Upper lobe of right lung (tissue), 1 donor: Measurements from ENCODE around the gene PRR33. TPM values are rescaled to one million over a fixed set of nuclear protein-coding genes. Genes with fewer than 3 reads are reported as not detected.

ENCODE experiments used
- ATAC-seq: fragments of 200-7000 bp; cut with Tn5 transposase; one replicate; pipeline ENCODE4 v1.9.1; 2020; ENCODE audit warnings: mild to moderate bottlenecking, moderate library complexity
- DNase-seq: peaks from one replicate; pipeline ENCODE4 v3.0.0-alpha.2; 2020
- H3K27ac ChIP-seq: fragments of 200-600 bp; one replicate; pipeline ENCODE4 v1.8.0; 2022
- H3K27me3 ChIP-seq: fragments of 200-600 bp; one replicate; pipeline ENCODE4 v1.8.0; 2022; ENCODE audit warnings: mild to moderate bottlenecking
- H3K36me3 ChIP-seq: fragments of 200-600 bp; one replicate; pipeline ENCODE4 v1.8.0; 2022
- H3K4me1 ChIP-seq: fragments of 200-600 bp; one replicate; pipeline ENCODE4 v1.8.0; 2022
- H3K4me3 ChIP-seq: fragments of 200-600 bp; one replicate; pipeline ENCODE4 v1.8.0; 2022; ENCODE audit warnings: mild to moderate bottlenecking
- H3K9me3 ChIP-seq: fragments of 200-600 bp; one replicate; pipeline ENCODE4 v1.8.0; 2022
- CTCF ChIP-seq: fragments of 200-600 bp; IDR thresholded peaks from one replicate; pipeline ENCODE4 v1.8.0; 2022; ENCODE audit warnings: antibody characterized with exemption
- intact Hi-C: fragments of 100-400 bp; cut with DNase I; formaldehyde crosslinking; loops from one replicate; pipeline ENCODE4 v1.11.0; 2022
- total RNA-seq: library from RNA; stranded (reverse); fragmentation: NEBNext Ultra II Directional; extraction: Animal tissue kit (Norgen Biotek cat#: 25700); gene quantifications from one replicate; pipeline ENCODE4 v1.2.1, GENCODE V29; 2021
- donor health status: DM: no; HTN: yes; CAD: no; lungs with severe emphysema.

PRR33 gene
- total RNA-seq, 1 donor from 2014 or later, result not detected

- Histone ChIP-seq H3K4me3 (no peak overlapping the region), H3K36me3 (no peaks in the 10 kb centered on the region), H3K27me3 (no peaks in the 10 kb centered on the region), H3K4me1 (no peaks in the 10 kb centered on the region), H3K9me3 (no peaks in the 10 kb centered on the region), H3K27ac (no peak overlapping the region)
- no peak for TF ChIP-seq CTCF
- intact Hi-C loops, result loop anchor here (1.0 kb wide), 1 partner anchor 23 kb away; no protein-coding TSS in a partner anchor
- DNase-seq (no peak), ATAC-seq (no peak)
Observed at GRCh38 chr11:1893581-1894359, 2.1 kb upstream of the PRR33 start.

- intact Hi-C loops, result no loop called here
- Histone ChIP-seq H3K27me3 (no peaks in the 10 kb centered on the region), H3K4me3 (no peak overlapping the region), H3K36me3 (no peaks in the 10 kb centered on the region), H3K4me1 (no peaks in the 10 kb centered on the region), H3K27ac (no peak overlapping the region), H3K9me3 (no peaks in the 10 kb centered on the region)
- DNase-seq, result no peak
- no peak for TF ChIP-seq CTCF
- no peak for ATAC-seq
Observed at GRCh38 chr11:1892558-1892957, 863 bp upstream of the PRR33 start.

GRCh38 chr11:1892116-1892515 is 421 bp upstream of the PRR33 start:
- no peaks in the 10 kb centered on the region for H3K9me3 ChIP-seq
- no peaks in the 10 kb centered on the region for H3K27me3 ChIP-seq
- no peak for TF ChIP-seq CTCF
- H3K4me3 ChIP-seq, result no peak overlapping the region
- H3K27ac ChIP-seq, result no peak overlapping the region
- intact Hi-C loops, result no loop called here
- H3K4me1 ChIP-seq, result no peaks in the 10 kb centered on the region
- DNase-seq (peak; percentile 56), ATAC-seq (no peak)
- H3K36me3 ChIP-seq, result no peaks in the 10 kb centered on the region

- H3K27ac ChIP-seq, result no peak overlapping the region
- intact Hi-C loops, result no loop called here
- DNase-seq, result peak; percentile 64
- no peak for TF ChIP-seq CTCF
- ATAC-seq, result peak; percentile 8
- no peaks in the 10 kb centered on the region for H3K9me3 ChIP-seq
- no peaks in the 10 kb centered on the region for H3K4me1 ChIP-seq
- no peaks in the 10 kb centered on the region for H3K36me3 ChIP-seq
- H3K27me3 ChIP-seq, result no peaks in the 10 kb centered on the region
- no peak overlapping the region for H3K4me3 ChIP-seq
Observed at GRCh38 chr11:1890856-1891830, 552 bp downstream of the PRR33 start.

GRCh38 chr11:1889941-1890855 is 1.5 kb downstream of the PRR33 start:
- Histone ChIP-seq H3K9me3 (no peaks in the 10 kb centered on the region), H3K27ac (peak overlapping the region; percentile 17), H3K4me3 (no peak overlapping the region), H3K4me1 (no peaks in the 10 kb centered on the region), H3K36me3 (no peaks in the 10 kb centered on the region), H3K27me3 (no peaks in the 10 kb centered on the region)
- peak; percentile 57 for DNase-seq
- no peak for TF ChIP-seq CTCF
- intact Hi-C loops, result no loop called here
- ATAC-seq, result peak; percentile 3
